Measurements from ENCODE around the gene NGDN.

The NGDN gene

DNA sequence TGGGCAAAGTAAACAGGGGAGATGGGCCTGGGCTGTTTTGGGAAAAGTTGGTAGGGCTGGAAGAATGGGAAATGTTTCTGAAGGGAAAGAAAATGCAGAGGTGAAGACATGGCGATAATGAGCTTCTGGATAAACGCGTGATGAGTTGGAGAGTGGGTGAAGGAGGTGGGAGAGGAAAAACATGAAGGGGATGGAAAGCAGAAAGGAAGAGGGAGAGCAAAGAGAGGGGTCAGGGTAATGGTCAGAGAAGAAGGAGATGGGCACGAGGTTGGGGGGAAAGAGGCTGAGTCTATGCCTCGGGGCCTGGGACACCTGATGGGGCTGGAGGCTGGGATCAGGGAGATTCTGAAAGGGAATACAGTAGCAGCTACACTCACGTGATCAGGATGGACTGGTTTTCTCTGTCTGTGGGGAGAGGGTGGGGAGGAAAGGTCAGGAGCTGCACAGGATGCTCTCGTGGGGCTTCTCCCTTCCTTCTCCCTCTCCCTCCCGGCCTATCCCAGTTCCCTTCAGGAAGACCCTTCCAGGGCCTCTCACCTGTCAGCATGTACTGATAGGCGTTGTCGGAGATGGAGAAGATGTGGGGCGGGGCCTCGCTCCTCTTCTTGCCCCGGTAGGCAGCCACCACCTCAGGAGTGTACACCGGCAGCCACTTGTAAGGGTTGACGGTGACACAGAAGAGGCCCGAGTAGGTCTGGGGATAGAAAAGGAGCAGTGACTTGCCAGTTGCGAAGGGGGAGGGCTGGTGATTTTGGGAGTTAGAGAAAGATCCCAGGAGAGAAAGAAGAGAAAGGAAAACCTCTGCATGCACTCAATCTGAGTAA lies 37.2 kb upstream of the NGDN start:
- H3K4me1 ChIP-seq (ENCODE audit: insufficient read depth, low read length, severe bottlenecking) = no peaks in the 10 kb centered on the region
- no peak overlapping the region for H3K4me2 ChIP-seq (ENCODE audit: low read length)
- H3K4me3 ChIP-seq (ENCODE audit: low read depth, low read length, poor library complexity, severe bottlenecking) = no peak overlapping the region
- H3K9me2 ChIP-seq (ENCODE audit: low read depth, low read length) = no peaks in the 10 kb centered on the region
- H3K27ac ChIP-seq (ENCODE audit: low read depth, low read length, poor library complexity, severe bottlenecking) = no peak overlapping the region
- no peaks in the 10 kb centered on the region for H4K20me1 ChIP-seq (ENCODE audit: insufficient read depth, low read length)
- H3K27me3 ChIP-seq (ENCODE audit: insufficient read depth, low read length) = 0 out of 2 replicates have a peak, but pooled peaks cover 4% of the 10 kb centered on the region
- no peaks in the 10 kb centered on the region for H3K36me3 ChIP-seq (ENCODE audit: insufficient read depth, low read length)
- no peak overlapping the region for H2AFZ ChIP-seq (ENCODE audit: low read length)
- no peaks in the 10 kb centered on the region for H3F3A ChIP-seq (ENCODE audit: insufficient read depth, low read length)
- no peaks in the 10 kb centered on the region for H3K79me2 ChIP-seq (ENCODE audit: insufficient read depth, low read length)
- H3K9ac ChIP-seq (ENCODE audit: low read length) = no peak overlapping the region
- no peak for TF ChIP-seq EZH2 (IDR thresholded peaks at IDR 0.05; ENCODE audit: borderline replicate concordance, low read length)
- TF ChIP-seq, protein P1, sequence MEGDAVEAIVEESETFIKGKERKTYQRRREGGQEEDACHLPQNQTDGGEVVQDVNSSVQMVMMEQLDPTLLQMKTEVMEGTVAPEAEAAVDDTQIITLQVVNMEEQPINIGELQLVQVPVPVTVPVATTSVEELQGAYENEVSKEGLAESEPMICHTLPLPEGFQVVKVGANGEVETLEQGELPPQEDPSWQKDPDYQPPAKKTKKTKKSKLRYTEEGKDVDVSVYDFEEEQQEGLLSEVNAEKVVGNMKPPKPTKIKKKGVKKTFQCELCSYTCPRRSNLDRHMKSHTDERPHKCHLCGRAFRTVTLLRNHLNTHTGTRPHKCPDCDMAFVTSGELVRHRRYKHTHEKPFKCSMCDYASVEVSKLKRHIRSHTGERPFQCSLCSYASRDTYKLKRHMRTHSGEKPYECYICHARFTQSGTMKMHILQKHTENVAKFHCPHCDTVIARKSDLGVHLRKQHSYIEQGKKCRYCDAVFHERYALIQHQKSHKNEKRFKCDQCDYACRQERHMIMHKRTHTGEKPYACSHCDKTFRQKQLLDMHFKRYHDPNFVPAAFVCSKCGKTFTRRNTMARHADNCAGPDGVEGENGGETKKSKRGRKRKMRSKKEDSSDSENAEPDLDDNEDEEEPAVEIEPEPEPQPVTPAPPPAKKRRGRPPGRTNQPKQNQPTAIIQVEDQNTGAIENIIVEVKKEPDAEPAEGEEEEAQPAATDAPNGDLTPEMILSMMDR (IDR thresholded peaks at IDR 0.05; ENCODE audit: low read length) = no peak
- H3K9me3 ChIP-seq (ENCODE audit: low read length) = no peaks in the 10 kb centered on the region

DNA sequence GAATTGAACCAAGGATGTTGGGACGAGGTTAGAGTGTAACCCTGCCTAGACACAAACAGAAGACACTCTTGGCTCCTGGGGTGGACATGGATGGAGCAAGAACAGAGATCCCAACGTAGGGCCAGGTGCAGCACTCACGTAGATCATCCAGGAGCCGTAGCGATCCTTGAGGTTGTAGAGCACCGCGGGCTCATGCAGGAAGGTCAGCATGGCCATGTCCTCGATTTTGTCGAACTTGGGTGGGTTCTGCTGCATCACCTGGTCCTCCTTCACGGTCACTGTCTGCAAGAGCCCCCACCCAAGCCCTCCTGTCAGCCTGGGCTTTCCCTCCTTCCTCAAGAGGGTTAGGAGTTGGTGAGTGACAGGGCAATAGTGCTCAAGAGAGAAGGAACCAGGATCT lies 36.6 kb upstream of the NGDN start:
- Histone ChIP-seq H3F3A (ENCODE audit: insufficient read depth, low read length) (no peaks in the 10 kb centered on the region), H3K4me2 (ENCODE audit: low read length) (no peak overlapping the region), H3K4me3 (ENCODE audit: low read depth, low read length, poor library complexity, severe bottlenecking) (no peak overlapping the region), H2AFZ (ENCODE audit: low read length) (no peak overlapping the region), H3K36me3 (ENCODE audit: insufficient read depth, low read length) (no peaks in the 10 kb centered on the region), H4K20me1 (ENCODE audit: insufficient read depth, low read length) (no peaks in the 10 kb centered on the region), H3K4me1 (ENCODE audit: insufficient read depth, low read length, severe bottlenecking) (no peaks in the 10 kb centered on the region), H3K27me3 (ENCODE audit: insufficient read depth, low read length) (0 out of 2 replicates have a peak, but pooled peaks cover 4% of the 10 kb centered on the region), H3K9ac (ENCODE audit: low read length) (no peak overlapping the region), H3K79me2 (ENCODE audit: insufficient read depth, low read length) (no peaks in the 10 kb centered on the region), H3K9me3 (ENCODE audit: low read length) (no peaks in the 10 kb centered on the region), H3K9me2 (ENCODE audit: low read depth, low read length) (no peaks in the 10 kb centered on the region), H3K27ac (ENCODE audit: low read depth, low read length, poor library complexity, severe bottlenecking) (no peak overlapping the region)
- no peak for TF ChIP-seq EZH2 (IDR thresholded peaks at IDR 0.05; ENCODE audit: borderline replicate concordance, low read length)
- TF ChIP-seq, protein P1 (IDR thresholded peaks at IDR 0.05; ENCODE audit: low read length) = no peak

DNA sequence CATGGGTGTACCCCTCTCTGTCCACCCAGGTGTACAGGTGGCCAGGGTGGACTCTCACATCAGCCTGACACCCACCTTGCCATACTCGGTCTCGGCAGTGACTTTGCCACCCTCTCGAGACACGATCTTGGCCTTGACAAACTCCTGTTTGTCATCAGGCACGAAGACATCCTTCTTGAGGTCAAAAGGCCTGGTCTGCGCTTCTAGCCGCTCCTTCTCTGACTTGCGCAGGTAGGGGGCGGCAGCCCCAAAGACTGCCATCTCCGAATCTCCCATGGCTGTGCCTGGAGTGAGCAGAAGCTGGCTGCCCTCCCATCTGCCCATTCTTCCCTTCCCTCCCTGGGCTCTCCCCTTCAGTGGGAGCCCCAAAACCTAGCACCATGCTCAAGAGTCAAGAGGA lies 36.0 kb upstream of the NGDN start:
- no peaks in the 10 kb centered on the region for H3K4me1 ChIP-seq (ENCODE audit: insufficient read depth, low read length, severe bottlenecking)
- H3K4me2 ChIP-seq (ENCODE audit: low read length) = no peak overlapping the region
- TF ChIP-seq, protein P1 (IDR thresholded peaks at IDR 0.05; ENCODE audit: low read length) = no peak
- no peak for TF ChIP-seq EZH2 (IDR thresholded peaks at IDR 0.05; ENCODE audit: borderline replicate concordance, low read length)
- no peaks in the 10 kb centered on the region for H3K79me2 ChIP-seq (ENCODE audit: insufficient read depth, low read length)
- no peaks in the 10 kb centered on the region for H3K36me3 ChIP-seq (ENCODE audit: insufficient read depth, low read length)
- no peak overlapping the region for H3K27ac ChIP-seq (ENCODE audit: low read depth, low read length, poor library complexity, severe bottlenecking)
- no peaks in the 10 kb centered on the region for H3K9me2 ChIP-seq (ENCODE audit: low read depth, low read length)
- H3K9ac ChIP-seq (ENCODE audit: low read length) = no peak overlapping the region
- H2AFZ ChIP-seq (ENCODE audit: low read length) = no peak overlapping the region
- H3K9me3 ChIP-seq (ENCODE audit: low read length) = no peaks in the 10 kb centered on the region
- H3F3A ChIP-seq (ENCODE audit: insufficient read depth, low read length) = no peaks in the 10 kb centered on the region
- H3K27me3 ChIP-seq (ENCODE audit: insufficient read depth, low read length) = 0 out of 2 replicates have a peak, but pooled peaks cover 4% of the 10 kb centered on the region
- no peaks in the 10 kb centered on the region for H4K20me1 ChIP-seq (ENCODE audit: insufficient read depth, low read length)
- no peak overlapping the region for H3K4me3 ChIP-seq (ENCODE audit: low read depth, low read length, poor library complexity, severe bottlenecking)

Data from OCI-LY1 (cell line).